Panc1 (cell line): Measurements from ENCODE around the gene PDLIM4. TPM values are rescaled to one million over a fixed set of nuclear protein-coding genes. Genes with fewer than 3 reads are reported as not detected.

Source experiments
- ATAC-seq: fragments of 200-7000 bp; cut with Tn5 transposase; 2 replicates; pipeline ENCODE4 v1.9.1; 2020; ENCODE audit warnings: mild to moderate bottlenecking, moderate library complexity
- BruUV-seq: library from RNA; stranded (reverse); fragments of 400-500 nt; replicated peaks from 2 replicates; lab custom pipeline; 2021; lab: Mats Ljungman, UMichigan
- CTCF ChIA-PET: fragments of 300-600 bp; sonication (Branson Sonifier 250); formaldehyde crosslinking; loops from one replicate; lab custom pipeline; 2022; ENCODE audit warnings: antibody characterized with exemption; lab: Charles Lee
- POLR2A ChIA-PET: fragments of 300-600 bp; sonication (Branson Sonifier 250); formaldehyde crosslinking; loops from one replicate; lab custom pipeline; 2022; ENCODE audit warnings: antibody characterized with exemption; lab: Charles Lee
- DNase-seq: peaks from one replicate; pipeline ENCODE4 v3.0.0-alpha.2; 2010; ENCODE audit warnings: low read depth, low spot score
- H3K27ac ChIP-seq: 2 replicates; pipeline ENCODE4 v1.5.1; 2011; ENCODE audit warnings: mild to moderate bottlenecking, low read length, inconsistent platforms
- H3K27me3 ChIP-seq: fragments of 200-500 bp; sonication (Bioruptor generic); 2 replicates; pipeline ENCODE4 v1.6.0; 2014; ENCODE audit warnings: low read length, inconsistent platforms; ENCODE audit not compliant: control insufficient read depth, insufficient read depth
- H3K36me3 ChIP-seq: fragments of 200-500 bp; sonication (Bioruptor generic); 2 replicates; pipeline ENCODE4 v1.5.1; 2014; ENCODE audit warnings: inconsistent platforms, mild to moderate bottlenecking, low read length, moderate library complexity; ENCODE audit not compliant: control insufficient read depth, insufficient read depth
- H3K4me1 ChIP-seq: 2 replicates; pipeline ENCODE4 v1.5.1; 2011; ENCODE audit warnings: inconsistent platforms, mild to moderate bottlenecking, low read length, moderate library complexity; ENCODE audit not compliant: control insufficient read depth, insufficient read depth
- H3K4me3 ChIP-seq, 2 experiments: 2 replicates each; pipeline ENCODE4 v1.5.1; 2011 to 2012; ENCODE audit warnings: low read depth in 2 of 2, low read length in 2 of 2, mild to moderate bottlenecking in 2 of 2, inconsistent platforms in 1 of 2, moderate library complexity in 1 of 2
- H3K9me3 ChIP-seq: fragments of 200-500 bp; sonication (Bioruptor generic); 2 replicates; pipeline ENCODE4 v1.5.1; 2014; ENCODE audit warnings: low read depth, mild to moderate bottlenecking, inconsistent platforms, low read length, moderate library complexity; ENCODE audit not compliant: control insufficient read depth, insufficient read depth
- CTCF ChIP-seq: fragments of 450-650 bp; IDR thresholded peaks from 2 replicates; pipeline ENCODE4 v1.5.1; 2017; ENCODE audit warnings: mild to moderate bottlenecking
- POLR2AphosphoS5 ChIP-seq: IDR thresholded peaks from 2 replicates; pipeline ENCODE4 v1.6.1; 2012; ENCODE audit warnings: mild to moderate bottlenecking, low read depth, low read length, moderate library complexity
- SIN3A ChIP-seq: IDR thresholded peaks from 2 replicates; pipeline ENCODE4 v1.6.1; 2012; ENCODE audit warnings: low read depth, mild to moderate bottlenecking, low read length, moderate library complexity, borderline replicate concordance; ENCODE audit not compliant: insufficient read depth
- TCF7L2 ChIP-seq: IDR thresholded peaks from 2 replicates; pipeline ENCODE4 v1.6.1; 2011; ENCODE audit warnings: mild to moderate bottlenecking, low read depth, low read length, inconsistent platforms
- in situ Hi-C: cut with HindIII; loops from 2 replicates; pipeline ENCODE4 v1.10.0; 2016; ENCODE audit warnings: low sequenced_read_pairs, low pct_unique_long_range_greater_than_20kb
- intact Hi-C: fragments of 100-400 bp; cut with micrococcal nuclease; formaldehyde crosslinking; loops from one replicate; pipeline ENCODE4 v1.10.0; 2022; ENCODE audit not compliant: unreplicated experiment
- total RNA-seq: library from RNA; stranded (reverse); gene quantifications from one replicate; pipeline ENCODE4 v1.2.1, GENCODE V29; 2021; ENCODE audit not compliant: unreplicated experiment
- TF ChIP-seq, protein P1 (sequence below), 2 experiments: IDR thresholded peaks; 2 replicates each; pipeline ENCODE4 v1.6.1; 2011 to 2012; ENCODE audit warnings: low read depth in 2 of 2, control low read depth in 1 of 2, low read length in 1 of 2, mild to moderate bottlenecking in 1 of 2, moderate library complexity in 1 of 2; ENCODE audit not compliant: insufficient read depth in 1 of 2

PDLIM4 gene
- total RNA-seq, 1 experiment from 2014 or later: 9.9 TPM

GRCh38 chr5:132294728-132295504, 37.4 kb downstream of the PDLIM4 start:
- in situ Hi-C loops (no loop called here), intact Hi-C loops (no loop called here)
- TF ChIP-seq CTCF: no peak
- peak; percentile 54 for DNase-seq
- H3K9me3 ChIP-seq: no peaks in the 10 kb centered on the region
- peak overlapping the region; percentile 57 to 72 for H3K4me3 ChIP-seq
- ChIA-PET POLR2A (no interaction called here), CTCF (no interaction called here)
- peaks cover 13% of the 10 kb centered on the region for H3K4me1 ChIP-seq
- no peaks in the 10 kb centered on the region for H3K36me3 ChIP-seq
- H3K27ac ChIP-seq: peak overlapping the region; percentile 69
- ATAC-seq: peak; percentile 40
- no peaks in the 10 kb centered on the region for H3K27me3 ChIP-seq
- BruUV-seq: no TSS peak

- Histone ChIP-seq H3K27ac (peak overlapping the region; percentile 69), H3K36me3 (no peaks in the 10 kb centered on the region), H3K27me3 (no peaks in the 10 kb centered on the region), H3K4me1 (peaks cover 16% of the 10 kb centered on the region), H3K9me3 (no peaks in the 10 kb centered on the region), H3K4me3 (peak overlapping the region; percentile 57 to 72)
- ATAC-seq (no peak), DNase-seq (no peak)
- intact Hi-C loops: no loop called here
- CTCF ChIA-PET: no interaction called here
- TF ChIP-seq CTCF (no peak), TCF7L2 (no peak), POLR2AphosphoS5 (no peak), SIN3A (no peak)
- TF ChIP-seq, protein P1, sequence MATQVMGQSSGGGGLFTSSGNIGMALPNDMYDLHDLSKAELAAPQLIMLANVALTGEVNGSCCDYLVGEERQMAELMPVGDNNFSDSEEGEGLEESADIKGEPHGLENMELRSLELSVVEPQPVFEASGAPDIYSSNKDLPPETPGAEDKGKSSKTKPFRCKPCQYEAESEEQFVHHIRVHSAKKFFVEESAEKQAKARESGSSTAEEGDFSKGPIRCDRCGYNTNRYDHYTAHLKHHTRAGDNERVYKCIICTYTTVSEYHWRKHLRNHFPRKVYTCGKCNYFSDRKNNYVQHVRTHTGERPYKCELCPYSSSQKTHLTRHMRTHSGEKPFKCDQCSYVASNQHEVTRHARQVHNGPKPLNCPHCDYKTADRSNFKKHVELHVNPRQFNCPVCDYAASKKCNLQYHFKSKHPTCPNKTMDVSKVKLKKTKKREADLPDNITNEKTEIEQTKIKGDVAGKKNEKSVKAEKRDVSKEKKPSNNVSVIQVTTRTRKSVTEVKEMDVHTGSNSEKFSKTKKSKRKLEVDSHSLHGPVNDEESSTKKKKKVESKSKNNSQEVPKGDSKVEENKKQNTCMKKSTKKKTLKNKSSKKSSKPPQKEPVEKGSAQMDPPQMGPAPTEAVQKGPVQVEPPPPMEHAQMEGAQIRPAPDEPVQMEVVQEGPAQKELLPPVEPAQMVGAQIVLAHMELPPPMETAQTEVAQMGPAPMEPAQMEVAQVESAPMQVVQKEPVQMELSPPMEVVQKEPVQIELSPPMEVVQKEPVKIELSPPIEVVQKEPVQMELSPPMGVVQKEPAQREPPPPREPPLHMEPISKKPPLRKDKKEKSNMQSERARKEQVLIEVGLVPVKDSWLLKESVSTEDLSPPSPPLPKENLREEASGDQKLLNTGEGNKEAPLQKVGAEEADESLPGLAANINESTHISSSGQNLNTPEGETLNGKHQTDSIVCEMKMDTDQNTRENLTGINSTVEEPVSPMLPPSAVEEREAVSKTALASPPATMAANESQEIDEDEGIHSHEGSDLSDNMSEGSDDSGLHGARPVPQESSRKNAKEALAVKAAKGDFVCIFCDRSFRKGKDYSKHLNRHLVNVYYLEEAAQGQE (IDR thresholded peaks at IDR 0.05; ENCODE audit: insufficient read depth in 1 of 2, low read depth in 2 of 2, low read length in 1 of 2): no peak
- POLR2A ChIA-PET: no interaction called here
- in situ Hi-C loops: no loop called here
- BruUV-seq: no TSS peak
Measured at GRCh38 chr5:132295505-132296411, 38.3 kb downstream of the PDLIM4 start.
